ENCODE measurements around the gene SPINT1.

The SPINT1 gene

DNA sequence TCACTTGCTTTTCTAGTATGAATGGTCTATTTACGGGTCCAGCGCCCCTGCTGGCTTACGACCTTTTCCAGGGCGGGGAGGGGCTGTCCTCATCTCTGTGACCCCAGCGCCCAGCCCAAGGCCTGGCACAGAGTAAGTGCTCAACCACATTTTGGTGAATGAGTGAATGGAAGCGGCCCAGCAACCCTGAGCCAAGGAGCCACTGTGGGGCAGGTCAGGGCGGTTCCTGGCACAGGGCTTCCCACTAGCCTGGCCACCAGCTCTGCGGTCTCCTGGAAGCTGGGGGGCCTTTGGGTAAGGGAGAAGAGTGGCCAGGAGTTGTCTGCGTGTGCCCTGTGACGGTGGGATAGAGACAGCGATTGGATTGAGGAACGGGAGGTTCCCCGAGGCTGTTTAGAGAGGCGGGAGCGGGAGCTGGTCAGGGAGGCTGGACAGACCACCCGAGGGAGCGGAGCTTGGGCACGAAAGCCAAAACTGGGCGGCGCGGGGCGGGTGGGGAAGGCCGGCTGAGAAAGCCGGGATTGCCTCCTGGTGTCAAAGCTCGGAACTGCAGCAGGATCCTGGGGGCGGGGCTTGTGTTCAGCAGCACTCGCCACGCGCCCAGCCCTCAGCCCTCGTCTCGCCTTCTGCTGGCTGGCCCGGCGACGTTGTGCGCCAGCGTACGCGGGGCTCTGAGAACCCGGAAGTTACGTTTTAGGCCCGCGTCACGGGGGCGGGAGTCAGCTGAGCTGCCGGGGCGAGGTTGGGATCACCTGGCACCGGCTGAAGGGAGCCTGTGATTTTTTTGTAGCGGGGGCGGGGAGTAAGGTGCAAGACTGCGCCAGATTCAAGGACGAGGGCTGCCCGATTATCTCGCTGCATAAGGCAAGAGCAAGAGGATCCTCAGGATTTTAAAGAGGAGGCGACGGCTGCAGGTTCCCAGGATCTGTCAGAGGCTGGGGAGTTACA, 50.2 kb downstream of the SPINT1 start, which contains the start of gene VPS18:
Gene VPS18, plus strand, starts transcription at position 718 of the 948 bp plus-strand sequence. CDS start 319 bp downstream, outside the sequence.
- peak; percentile 89 for FAIRE-seq

DNA sequence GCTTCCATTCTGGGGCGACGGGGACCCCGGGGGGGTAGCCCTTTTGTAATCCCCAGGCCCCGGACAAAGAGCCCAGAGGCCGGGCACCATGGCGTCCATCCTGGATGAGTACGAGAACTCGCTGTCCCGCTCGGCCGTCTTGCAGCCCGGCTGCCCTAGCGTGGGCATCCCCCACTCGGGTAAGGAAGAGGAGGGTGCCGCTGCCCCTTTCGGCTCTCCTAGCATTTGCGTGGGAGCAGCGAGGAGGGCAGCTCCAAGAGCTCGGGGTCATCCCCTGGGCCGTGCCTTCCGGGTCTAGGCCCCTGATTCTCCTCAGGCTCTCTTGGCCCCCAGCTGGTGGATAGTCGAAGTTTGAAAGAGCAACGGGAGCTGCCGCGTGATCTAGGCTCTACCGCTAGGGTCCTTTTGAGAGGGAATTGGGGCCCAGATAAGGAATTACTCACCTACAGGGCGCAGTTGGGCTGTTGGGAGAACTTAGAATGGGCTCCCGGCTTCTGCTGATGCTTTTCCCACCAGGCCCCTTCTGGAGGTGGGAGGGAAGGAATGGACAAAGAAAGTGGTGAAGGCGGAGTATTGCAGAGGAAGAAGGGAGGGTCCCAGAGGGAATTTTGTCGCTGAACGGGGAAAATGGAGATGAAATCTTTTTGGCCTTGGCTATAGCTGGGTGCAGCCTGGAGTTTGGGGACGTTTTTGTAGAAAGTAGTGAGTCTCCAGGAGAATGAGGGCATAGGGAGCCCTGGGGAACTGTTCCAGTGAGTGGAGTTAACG, 51.0 kb downstream of the SPINT1 start:
- no peak for FAIRE-seq

GRCh38 chr15:40899536-40900207, 55.8 kb downstream of the SPINT1 start:
- FAIRE-seq = no peak

GRCh38 chr15:40900256-40901052, 56.6 kb downstream of the SPINT1 start:
- FAIRE-seq = no peak

- no peak for FAIRE-seq
Observed at GRCh38 chr15:40901053-40901443, 57.2 kb downstream of the SPINT1 start.

- FAIRE-seq = no peak
Observed at GRCh38 chr15:40902605-40903561, 59.0 kb downstream of the SPINT1 start.

GRCh38 chr15:40904552-40905201, 60.8 kb downstream of the SPINT1 start:
- FAIRE-seq = no peak

- FAIRE-seq = no peak
Observed at GRCh38 chr15:40906091-40906990, 62.5 kb downstream of the SPINT1 start.

- FAIRE-seq = no peak
Observed at GRCh38 chr15:40906991-40907802, 63.3 kb downstream of the SPINT1 start.

Data from A204.1 (cell line).